DOHH2 (cell line): ENCODE measurements around the gene RBPJ.
A peak's percentile ranks its signal among the peaks of the same experiment; 100 is the strongest.

Source experiments
- H3F3A ChIP-seq: fragments of 200-600 bp; sonication (generic), shearing (Covaris generic); 2 replicates; pipeline ENCODE4 v1.6.0; 2016; ENCODE audit warnings: antibody characterized with exemption, mild to moderate bottlenecking; ENCODE audit not compliant: control insufficient read depth, insufficient read depth
- H3K27ac ChIP-seq: fragments of 200-600 bp; sonication (generic); 2 replicates; pipeline ENCODE4 v1.5.1; 2014; ENCODE audit warnings: low read depth, mild to moderate bottlenecking, low read length, moderate library complexity
- H3K27me3 ChIP-seq: fragments of 200-600 bp; sonication (generic); 2 replicates; pipeline ENCODE4 v1.6.1; 2014; ENCODE audit warnings: mild to moderate bottlenecking, low read length, mixed read lengths; ENCODE audit not compliant: control insufficient read depth
- H3K36me3 ChIP-seq: fragments of 200-600 bp; sonication (generic); 2 replicates; pipeline ENCODE4 v1.6.1; 2014; ENCODE audit warnings: mild to moderate bottlenecking, low read length, moderate library complexity, mixed read lengths; ENCODE audit not compliant: control insufficient read depth
- H3K4me1 ChIP-seq: fragments of 200-600 bp; sonication (generic); 2 replicates; pipeline ENCODE4 v1.6.1; 2014; ENCODE audit warnings: mild to moderate bottlenecking, low read length, mixed read lengths; ENCODE audit not compliant: control insufficient read depth
- H3K4me2 ChIP-seq: fragments of 200-600 bp; sonication (generic); 2 replicates; pipeline ENCODE4 v1.6.0; 2014; ENCODE audit warnings: mild to moderate bottlenecking, low read length, moderate library complexity
- H3K4me3 ChIP-seq: fragments of 200-600 bp; sonication (generic); 2 replicates; pipeline ENCODE4 v1.5.1; 2014; ENCODE audit warnings: mild to moderate bottlenecking, low read length, mixed read lengths
- H3K79me2 ChIP-seq: fragments of 200-600 bp; sonication (generic); 2 replicates; pipeline ENCODE4 v1.6.1; 2014; ENCODE audit warnings: mild to moderate bottlenecking, low read length, mixed read lengths; ENCODE audit not compliant: control insufficient read depth
- H3K9me2 ChIP-seq: fragments of 200-600 bp; sonication (generic); replicated peaks from 2 replicates; pipeline ENCODE4 v1.6.1; 2014; ENCODE audit warnings: mild to moderate bottlenecking, low read length, mixed read lengths; ENCODE audit not compliant: control insufficient read depth
- H3K9me3 ChIP-seq: fragments of 200-600 bp; sonication (generic); 2 replicates; pipeline ENCODE4 v1.6.1; 2014; ENCODE audit warnings: antibody characterized with exemption, low read length, mixed read lengths; ENCODE audit not compliant: control insufficient read depth, insufficient read depth
- H4K20me1 ChIP-seq: fragments of 200-600 bp; sonication (generic); 2 replicates; pipeline ENCODE4 v1.6.0; 2014; ENCODE audit warnings: low read depth, mild to moderate bottlenecking, antibody characterized with exemption, low read length, moderate library complexity; ENCODE audit not compliant: control insufficient read depth, insufficient read depth
- EZH2phosphoT487 ChIP-seq: fragments of 200-600 bp; sonication (generic); IDR thresholded peaks from 2 replicates; pipeline ENCODE4 v1.6.1; 2017; ENCODE audit warnings: borderline replicate concordance, mild to moderate bottlenecking, antibody characterized with exemption, low read length, moderate library complexity, mixed read lengths
- TF ChIP-seq, protein P1 (sequence below): fragments of 200-600 bp; sonication (generic); IDR thresholded peaks from one replicate; pipeline ENCODE4 v1.5.1; 2014; ENCODE audit warnings: antibody characterized with exemption, mild to moderate bottlenecking, low read depth, low read length; ENCODE audit not compliant: poor library complexity, severe bottlenecking

Gene RBPJ

DNA sequence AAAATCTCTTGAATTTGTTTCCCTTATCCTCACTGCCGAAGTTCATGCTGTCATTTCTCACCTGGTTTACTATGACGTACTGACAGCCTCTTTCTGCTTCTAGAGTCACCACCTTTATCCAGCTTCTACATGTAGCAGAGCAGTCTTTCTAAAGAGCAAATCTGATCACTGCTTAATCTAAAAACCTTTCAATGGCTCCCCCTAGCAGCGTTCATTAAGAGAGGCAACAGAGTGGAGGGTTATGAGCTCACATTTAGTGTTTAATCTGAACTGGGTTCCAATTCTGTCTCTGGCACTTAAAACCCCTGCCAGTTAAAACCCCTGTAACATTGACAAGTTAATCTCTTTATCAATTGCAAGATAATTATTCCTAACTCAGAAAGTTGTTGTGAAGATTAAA, 4.4 kb downstream of the RBPJ start:
- H4K20me1 ChIP-seq, result peaks cover 43% of the 10 kb centered on the region
- H3K36me3 ChIP-seq, result no peaks in the 10 kb centered on the region
- H3K4me2 ChIP-seq, result no peak overlapping the region
- H3K4me1 ChIP-seq, result peaks cover 27% of the 10 kb centered on the region
- TF ChIP-seq, protein P1, sequence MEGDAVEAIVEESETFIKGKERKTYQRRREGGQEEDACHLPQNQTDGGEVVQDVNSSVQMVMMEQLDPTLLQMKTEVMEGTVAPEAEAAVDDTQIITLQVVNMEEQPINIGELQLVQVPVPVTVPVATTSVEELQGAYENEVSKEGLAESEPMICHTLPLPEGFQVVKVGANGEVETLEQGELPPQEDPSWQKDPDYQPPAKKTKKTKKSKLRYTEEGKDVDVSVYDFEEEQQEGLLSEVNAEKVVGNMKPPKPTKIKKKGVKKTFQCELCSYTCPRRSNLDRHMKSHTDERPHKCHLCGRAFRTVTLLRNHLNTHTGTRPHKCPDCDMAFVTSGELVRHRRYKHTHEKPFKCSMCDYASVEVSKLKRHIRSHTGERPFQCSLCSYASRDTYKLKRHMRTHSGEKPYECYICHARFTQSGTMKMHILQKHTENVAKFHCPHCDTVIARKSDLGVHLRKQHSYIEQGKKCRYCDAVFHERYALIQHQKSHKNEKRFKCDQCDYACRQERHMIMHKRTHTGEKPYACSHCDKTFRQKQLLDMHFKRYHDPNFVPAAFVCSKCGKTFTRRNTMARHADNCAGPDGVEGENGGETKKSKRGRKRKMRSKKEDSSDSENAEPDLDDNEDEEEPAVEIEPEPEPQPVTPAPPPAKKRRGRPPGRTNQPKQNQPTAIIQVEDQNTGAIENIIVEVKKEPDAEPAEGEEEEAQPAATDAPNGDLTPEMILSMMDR, result peak; percentile 76
- TF ChIP-seq EZH2phosphoT487, result no peak
- no peak overlapping the region for H3K4me3 ChIP-seq
- 0 out of 2 replicates have a peak, but pooled peaks cover 3% of the 10 kb centered on the region for H3F3A ChIP-seq
- no peak overlapping the region for H3K27ac ChIP-seq
- H3K9me3 ChIP-seq, result no peaks in the 10 kb centered on the region
- H3K27me3 ChIP-seq, result no peaks in the 10 kb centered on the region
- H3K9me2 ChIP-seq, result no peaks in the 10 kb centered on the region
- H3K79me2 ChIP-seq, result peaks cover 95% of the 10 kb centered on the region

GRCh38 chr4:26326791-26327190, 6.0 kb downstream of the RBPJ start:
- Histone ChIP-seq H3K4me3 (no peak overlapping the region), H4K20me1 (peaks cover 53% of the 10 kb centered on the region), H3K4me1 (peaks cover 37% of the 10 kb centered on the region), H3K36me3 (0 out of 2 replicates have a peak, but pooled peaks cover 2% of the 10 kb centered on the region), H3K27ac (no peak overlapping the region), H3K79me2 (peaks cover 98% of the 10 kb centered on the region), H3K4me2 (no peak overlapping the region), H3K9me3 (no peaks in the 10 kb centered on the region), H3F3A (0 out of 2 replicates have a peak, but pooled peaks cover 3% of the 10 kb centered on the region), H3K27me3 (no peaks in the 10 kb centered on the region), H3K9me2 (no peaks in the 10 kb centered on the region)
- TF ChIP-seq, protein P1, result no peak
- no peak for TF ChIP-seq EZH2phosphoT487

GRCh38 chr4:26330186-26330787, 9.5 kb downstream of the RBPJ start:
- no peaks in the 10 kb centered on the region for H3K9me3 ChIP-seq
- peaks cover 13% of the 10 kb centered on the region for H3K4me1 ChIP-seq
- TF ChIP-seq, protein P1, result peak; percentile 73
- TF ChIP-seq EZH2phosphoT487, result no peak
- no peaks in the 10 kb centered on the region for H3K9me2 ChIP-seq
- no peak overlapping the region for H3K27ac ChIP-seq
- H3K4me3 ChIP-seq, result no peak overlapping the region
- H3K79me2 ChIP-seq, result peaks cover 97% of the 10 kb centered on the region
- H3K36me3 ChIP-seq, result 0 out of 2 replicates have a peak, but pooled peaks cover 2% of the 10 kb centered on the region
- H3F3A ChIP-seq, result 0 out of 2 replicates have a peak, but pooled peaks cover 3% of the 10 kb centered on the region
- H4K20me1 ChIP-seq, result peaks cover 34% of the 10 kb centered on the region
- no peaks in the 10 kb centered on the region for H3K27me3 ChIP-seq
- peak overlapping the region; percentile 15 for H3K4me2 ChIP-seq
